NCI-H345 (cell line): Measurements from ENCODE around the gene PNPLA2.

ENCODE experiments used
- DNase-seq: peaks from one replicate; lab custom pipeline; 2025; lab: John Stamatoyannopoulos, UW

Gene PNPLA2

GRCh38 chr11:818396-819128 is at the start of gene PNPLA2:
PNPLA2 (plus strand) TSS chr11:818914; CDS start chr11:819719, 805 bp downstream.
- no peak for DNase-seq

GRCh38 chr11:769887-770641 is 48.6 kb upstream of the PNPLA2 start:
- DNase-seq = no peak

- DNase-seq = no peak
These were observed 47.8 kb upstream of the PNPLA2 start for GRCh38 chr11:770642-771616.

- no peak for DNase-seq
These were observed 47.0 kb upstream of the PNPLA2 start for GRCh38 chr11:771617-772204.

GRCh38 chr11:772429-773390 is 46.0 kb upstream of the PNPLA2 start:
- no peak for DNase-seq

GRCh38 chr11:773425-773824 is 45.3 kb upstream of the PNPLA2 start:
- DNase-seq = no peak

GRCh38 chr11:773830-774229 is 44.9 kb upstream of the PNPLA2 start:
- no peak for DNase-seq

GRCh38 chr11:774873-775592 is 43.7 kb upstream of the PNPLA2 start:
- no peak for DNase-seq

- no peak for DNase-seq
These were observed 42.5 kb upstream of the PNPLA2 start for GRCh38 chr11:776263-776560.

GRCh38 chr11:776561-777287 is 42.0 kb upstream of the PNPLA2 start:
- peak; percentile 36 for DNase-seq

- DNase-seq = peak; percentile 92
These were observed 41.1 kb upstream of the PNPLA2 start, which contains the start of gene GATD1 for GRCh38 chr11:777288-778255. GATD1 (minus strand) TSS chr11:777487; CDS start chr11:777462, 25 bp downstream.

- DNase-seq = no peak
These were observed 39.4 kb upstream of the PNPLA2 start for GRCh38 chr11:778976-779954.

GRCh38 chr11:779955-780532 is 38.7 kb upstream of the PNPLA2 start:
- DNase-seq = no peak

GRCh38 chr11:782264-783174 is 36.2 kb upstream of the PNPLA2 start:
- no peak for DNase-seq

- no peak for DNase-seq
These were observed 35.1 kb upstream of the PNPLA2 start for GRCh38 chr11:783581-784015.
